ENCODE results near the gene MYO1G. TPM values are rescaled to one million over a fixed set of nuclear protein-coding genes. Genes with fewer than 3 reads are reported as not detected.

MYO1G gene
- total and polyA plus RNA-seq, 4 donors = 11.9 to 76.8 (median 33.2) TPM

- 92 to 98% methylated on average over 11 of the region's 11 CpGs for WGBS, 2 donors
- DNase-seq = no peak
- H3K4me3 ChIP-seq = no peak overlapping the region
These were observed 9.6 kb downstream of the MYO1G start for GRCh38 chr7:44969049-44969700.

GRCh38 chr7:44967571-44968446 is 11.0 kb downstream of the MYO1G start:
- Histone ChIP-seq H3K4me1 (ENCODE audit: control insufficient read depth in 5 of 5, insufficient read depth in 5 of 5, low read length in 5 of 5) (peaks cover 0 to 2% (median 0%) of the 10 kb centered on the region in 5 donors), H3K36me3 (ENCODE audit: control insufficient read depth in 4 of 4, insufficient read depth in 4 of 4, low read length in 4 of 4) (peaks cover 0 to 16% (median 0%) of the 10 kb centered on the region in 4 donors), H3K4me3 (no peak overlapping the region), H3K27me3 (ENCODE audit: control insufficient read depth in 3 of 3, insufficient read depth in 3 of 3, low read length in 2 of 3) (peaks cover 0 to 7% (median 0%) of the 10 kb centered on the region in 3 donors), H3K27ac (ENCODE audit: low read depth in 1 of 2, low read length in 1 of 2) (no peak overlapping the region), H3K9ac (ENCODE audit: insufficient read depth in 1 of 2, low read length in 2 of 2) (no peak overlapping the region), H3K9me3 (ENCODE audit: control insufficient read depth in 4 of 4, insufficient read depth in 3 of 4, low read length in 3 of 4) (no peaks in the 10 kb centered on the region)
- ATAC-seq (ENCODE audit: insufficient read depth, low FRiP score) (no peak), DNase-seq (peak; percentile 22 to 37 (median 31))
- no peak for TF ChIP-seq CTCF (IDR thresholded peaks at IDR 0.05; ENCODE audit: control extremely low read depth, extremely low read depth)
- 78 to 82% methylated on average over 15 to 18 of the region's 18 CpGs for WGBS, 2 donors

More at GRCh38 chr7:44969049-44969700, 9.6 kb downstream of the MYO1G start:
- no peak for ATAC-seq (ENCODE audit: insufficient read depth, low FRiP score)
- Histone ChIP-seq H3K27me3 (ENCODE audit: control insufficient read depth in 3 of 3, insufficient read depth in 3 of 3, low read length in 2 of 3) (no peaks in the 10 kb centered on the region), H3K4me1 (ENCODE audit: control insufficient read depth in 5 of 5, insufficient read depth in 5 of 5, low read length in 5 of 5) (no peaks in the 10 kb centered on the region), H3K9ac (ENCODE audit: insufficient read depth in 1 of 2, low read length in 2 of 2) (no peak overlapping the region), H3K9me3 (ENCODE audit: control insufficient read depth in 4 of 4, insufficient read depth in 3 of 4, low read length in 3 of 4) (no peaks in the 10 kb centered on the region), H3K36me3 (ENCODE audit: control insufficient read depth in 4 of 4, insufficient read depth in 4 of 4, low read length in 4 of 4) (peaks cover 0 to 12% (median 0%) of the 10 kb centered on the region in 4 donors), H3K27ac (ENCODE audit: low read depth in 1 of 2, low read length in 1 of 2) (no peak overlapping the region)
- no peak for TF ChIP-seq CTCF (IDR thresholded peaks at IDR 0.05; ENCODE audit: control extremely low read depth, extremely low read depth)

GRCh38 chr7:44966731-44967538 is 11.9 kb downstream of the MYO1G start:
- peaks cover 0 to 14% (median 0%) of the 10 kb centered on the region in 4 donors for H3K36me3 ChIP-seq (ENCODE audit: control insufficient read depth in 4 of 4, insufficient read depth in 4 of 4, low read length in 4 of 4)
- no peak overlapping the region for H3K9ac ChIP-seq (ENCODE audit: insufficient read depth in 1 of 2, low read length in 2 of 2)
- H3K4me1 ChIP-seq (ENCODE audit: control insufficient read depth in 5 of 5, insufficient read depth in 5 of 5, low read length in 5 of 5) = peaks cover 0 to 3% (median 0%) of the 10 kb centered on the region in 5 donors
- peaks cover 0 to 11% (median 0%) of the 10 kb centered on the region in 3 donors for H3K27me3 ChIP-seq (ENCODE audit: control insufficient read depth in 3 of 3, insufficient read depth in 3 of 3, low read length in 2 of 3)
- no peak overlapping the region for H3K4me3 ChIP-seq
- 87 to 90% methylated on average over 9 of the region's 9 CpGs for WGBS, 2 donors
- no peak for ATAC-seq (ENCODE audit: insufficient read depth, low FRiP score)
- H3K27ac ChIP-seq (ENCODE audit: low read depth in 1 of 2, low read length in 1 of 2) = no peak overlapping the region
- no peak for DNase-seq
- no peak for TF ChIP-seq CTCF (IDR thresholded peaks at IDR 0.05; ENCODE audit: control extremely low read depth, extremely low read depth)
- no peaks in the 10 kb centered on the region for H3K9me3 ChIP-seq (ENCODE audit: control insufficient read depth in 4 of 4, insufficient read depth in 3 of 4, low read length in 3 of 4)

Measured in lung (tissue), 12 donors.